ENCODE measurements around the gene SLC7A8. TPM values are rescaled to one million over a fixed set of nuclear protein-coding genes. Genes with fewer than 3 reads are reported as not detected.
"Not testable (repeated sequence)": the region's sequence is repeated elsewhere in the genome, so short reads cannot be mapped to it uniquely, and the experiment has no call there.

SLC7A8 gene
- 10 to 100 TPM; 21.5 to 23.8 TPM for total RNA-seq

DNA sequence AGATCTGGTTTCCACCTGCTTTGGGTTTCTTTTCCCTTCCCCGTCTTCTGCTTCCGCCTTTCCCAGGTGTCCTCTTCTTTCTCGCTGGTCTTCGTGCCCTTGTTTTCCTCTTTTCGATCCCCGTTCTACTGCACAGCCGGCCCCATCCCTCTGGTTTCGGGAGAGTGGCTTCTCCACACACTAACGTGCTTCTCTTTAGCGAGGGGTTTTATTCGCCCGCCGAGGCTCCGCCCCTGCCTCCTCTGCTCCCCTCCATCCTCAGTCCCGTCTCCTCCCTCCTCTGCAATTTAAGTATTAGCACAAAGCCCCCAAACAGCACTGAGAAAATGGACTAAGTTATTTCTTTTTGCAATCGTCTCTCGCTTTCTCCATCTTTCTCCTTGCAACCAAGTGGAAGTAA lies at the start of gene SLC7A8:
Gene SLC7A8 (minus strand): TSS at position 182 of the 400 bp plus-strand sequence. CDS start 746 bp downstream, outside the sequence.
- TF ChIP-seq, protein P1, sequence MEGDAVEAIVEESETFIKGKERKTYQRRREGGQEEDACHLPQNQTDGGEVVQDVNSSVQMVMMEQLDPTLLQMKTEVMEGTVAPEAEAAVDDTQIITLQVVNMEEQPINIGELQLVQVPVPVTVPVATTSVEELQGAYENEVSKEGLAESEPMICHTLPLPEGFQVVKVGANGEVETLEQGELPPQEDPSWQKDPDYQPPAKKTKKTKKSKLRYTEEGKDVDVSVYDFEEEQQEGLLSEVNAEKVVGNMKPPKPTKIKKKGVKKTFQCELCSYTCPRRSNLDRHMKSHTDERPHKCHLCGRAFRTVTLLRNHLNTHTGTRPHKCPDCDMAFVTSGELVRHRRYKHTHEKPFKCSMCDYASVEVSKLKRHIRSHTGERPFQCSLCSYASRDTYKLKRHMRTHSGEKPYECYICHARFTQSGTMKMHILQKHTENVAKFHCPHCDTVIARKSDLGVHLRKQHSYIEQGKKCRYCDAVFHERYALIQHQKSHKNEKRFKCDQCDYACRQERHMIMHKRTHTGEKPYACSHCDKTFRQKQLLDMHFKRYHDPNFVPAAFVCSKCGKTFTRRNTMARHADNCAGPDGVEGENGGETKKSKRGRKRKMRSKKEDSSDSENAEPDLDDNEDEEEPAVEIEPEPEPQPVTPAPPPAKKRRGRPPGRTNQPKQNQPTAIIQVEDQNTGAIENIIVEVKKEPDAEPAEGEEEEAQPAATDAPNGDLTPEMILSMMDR (IDR thresholded peaks at IDR 0.05) = no peak
- peak within 1 kb of the TSS; percentile 50 for H3K27ac ChIP-seq
- intact Hi-C loops (cut with DNase I) = no loop called here
- peak within 1 kb of the TSS; percentile 48 for H3K4me3 ChIP-seq
- H3K4me1 ChIP-seq = no peaks in the 10 kb centered on the region
- no peaks in the 10 kb centered on the region for H3K36me3 ChIP-seq
- peak; percentile 74 for DNase-seq
- no peaks in the 10 kb centered on the region for H3K9me3 ChIP-seq
- peak within 1 kb of the TSS; percentile 51 to 66 for H3K9ac ChIP-seq (ENCODE audit: low read depth in 2 of 2, low read length in 2 of 2)
- H3K27me3 ChIP-seq = no peaks in the 10 kb centered on the region

DNA sequence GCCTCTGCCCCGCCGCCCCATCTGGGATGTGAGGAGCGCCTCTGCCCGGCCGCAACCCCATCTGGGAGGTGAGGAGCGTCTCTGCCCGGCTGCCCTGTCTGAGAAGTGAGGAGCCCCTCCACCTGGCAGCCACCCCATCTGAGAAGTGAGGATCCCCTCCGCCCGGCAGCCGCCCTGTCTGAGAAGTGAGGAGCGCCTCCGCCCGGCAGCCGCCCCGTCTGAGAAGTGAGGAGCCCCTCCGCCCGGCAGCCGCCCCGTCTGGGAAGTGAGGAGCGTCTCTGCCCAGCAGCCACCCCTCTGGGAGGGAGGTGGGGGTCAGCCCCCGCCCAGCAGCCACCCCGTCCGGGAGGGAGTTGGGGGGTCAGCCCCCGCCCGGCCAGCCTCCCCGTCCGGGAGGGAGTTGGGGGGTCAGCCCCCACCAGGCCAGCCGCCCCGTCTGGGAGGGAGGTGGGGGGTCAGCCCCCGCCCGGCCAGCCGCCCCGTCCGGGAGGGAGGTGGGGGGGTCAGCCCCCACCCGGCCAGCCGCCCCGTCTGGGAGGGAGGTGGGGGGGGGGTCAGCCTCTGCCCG lies 48.9 kb upstream of the SLC7A8 start:
- H3K36me3 ChIP-seq; H3K4me3 ChIP-seq; intact Hi-C loops (cut with DNase I); H3K27ac ChIP-seq; H3K27me3 ChIP-seq; H3K9me3 ChIP-seq; DNase-seq; H3K4me1 ChIP-seq; H3K9ac ChIP-seq (ENCODE audit: low read depth in 2 of 2, low read length in 2 of 2): not testable (repeated sequence)

DNA sequence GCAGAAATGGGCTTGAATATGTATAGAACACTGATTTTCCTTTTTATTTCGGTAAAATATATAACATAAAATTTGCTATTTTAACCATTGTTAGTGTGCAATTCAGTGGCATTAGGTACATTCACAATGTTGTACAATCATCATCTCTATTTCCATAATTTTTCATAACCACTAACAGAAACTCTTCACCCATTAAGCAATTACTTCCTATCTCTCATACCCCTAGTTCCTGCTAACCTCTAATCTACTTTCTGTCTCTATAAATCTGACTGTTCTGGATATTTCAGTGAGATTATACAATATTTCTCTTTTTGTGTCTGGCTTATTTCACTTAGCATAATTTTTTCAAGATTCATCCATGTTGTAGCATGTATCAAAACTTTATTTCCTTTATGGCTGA lies 45.4 kb upstream of the SLC7A8 start:
- no peaks in the 10 kb centered on the region for H3K36me3 ChIP-seq
- TF ChIP-seq, protein P1 (IDR thresholded peaks at IDR 0.05) = no peak
- no peak for DNase-seq
- intact Hi-C loops (cut with DNase I) = no loop called here
- no peaks in the 10 kb centered on the region for H3K27me3 ChIP-seq
- no peak overlapping the region for H3K4me3 ChIP-seq
- no peak overlapping the region for H3K27ac ChIP-seq
- H3K4me1 ChIP-seq = no peaks in the 10 kb centered on the region
- no peak overlapping the region for H3K9ac ChIP-seq (ENCODE audit: low read depth in 2 of 2, low read length in 2 of 2)
- H3K9me3 ChIP-seq = no peaks in the 10 kb centered on the region

DNA sequence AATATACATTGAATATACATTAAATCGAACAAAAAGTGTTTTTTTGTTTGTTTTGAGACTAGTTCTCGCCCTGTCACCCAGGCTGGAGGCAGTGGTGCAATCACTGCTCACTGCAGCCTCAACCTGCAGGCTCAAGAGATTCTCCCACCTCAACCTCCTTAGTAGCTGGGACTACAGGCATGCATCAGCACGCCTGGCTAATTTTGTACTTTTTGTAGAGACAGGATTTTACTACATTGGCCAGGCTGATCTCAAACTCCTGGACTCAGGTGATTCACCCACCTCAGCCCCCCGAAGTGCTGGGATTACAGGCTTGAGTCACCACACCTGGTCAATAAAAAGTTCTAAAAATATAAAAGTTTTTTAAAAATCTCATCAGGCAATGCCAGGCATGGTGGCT lies 44.1 kb upstream of the SLC7A8 start:
- TF ChIP-seq, protein P1 (IDR thresholded peaks at IDR 0.05) = no peak
- DNase-seq = no peak
- H3K27me3 ChIP-seq = no peaks in the 10 kb centered on the region
- no peak overlapping the region for H3K27ac ChIP-seq
- H3K36me3 ChIP-seq = no peaks in the 10 kb centered on the region
- H3K9ac ChIP-seq (ENCODE audit: low read depth in 2 of 2, low read length in 2 of 2) = no peak overlapping the region
- H3K9me3 ChIP-seq = no peaks in the 10 kb centered on the region
- intact Hi-C loops (cut with DNase I) = no loop called here
- H3K4me1 ChIP-seq = no peaks in the 10 kb centered on the region
- no peak overlapping the region for H3K4me3 ChIP-seq

DNA sequence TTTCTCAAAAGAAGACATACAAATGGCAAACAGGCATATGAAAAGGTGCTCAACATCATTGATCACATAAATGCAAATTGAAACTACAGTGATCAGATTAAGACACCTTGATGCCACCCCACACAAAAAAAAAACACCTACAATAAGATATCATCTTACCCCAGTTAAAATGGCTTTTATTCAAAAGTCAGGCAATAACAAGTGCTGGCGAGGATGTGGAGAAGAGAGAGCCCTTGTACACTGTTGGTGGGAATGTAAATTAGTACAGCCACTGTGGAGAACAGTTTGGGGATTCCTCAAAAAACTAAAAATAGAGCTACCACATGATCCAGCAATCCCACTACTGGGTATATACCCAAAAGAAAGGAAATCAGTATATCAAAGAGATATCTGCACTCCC lies 41.5 kb upstream of the SLC7A8 start:
- not testable (repeated sequence) for H3K27ac ChIP-seq

DNA sequence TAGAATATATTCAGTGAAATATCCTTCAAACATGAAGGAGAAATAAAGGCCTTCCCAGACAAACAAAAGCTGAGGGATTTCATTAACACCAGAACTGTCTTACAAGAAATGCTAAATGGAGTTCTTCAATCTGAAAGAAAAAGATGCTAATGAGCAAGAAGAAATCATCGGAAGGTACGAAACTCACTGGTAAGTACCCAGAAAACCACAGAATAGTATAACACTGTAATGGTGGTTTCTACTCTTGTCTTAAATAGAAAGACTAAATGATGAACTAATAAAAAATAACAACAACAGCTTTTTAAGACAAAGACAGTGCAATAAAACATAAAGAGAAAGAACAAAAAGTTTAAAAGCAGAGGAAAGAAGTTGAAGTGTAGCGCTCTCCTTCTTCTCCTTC lies 35.6 kb upstream of the SLC7A8 start:
- Histone ChIP-seq H3K9me3 (no peaks in the 10 kb centered on the region), H3K4me3 (no peak overlapping the region), H3K9ac (ENCODE audit: low read depth in 2 of 2, low read length in 2 of 2) (no peak overlapping the region), H3K27me3 (no peaks in the 10 kb centered on the region), H3K36me3 (no peaks in the 10 kb centered on the region), H3K27ac (no peak overlapping the region), H3K4me1 (no peaks in the 10 kb centered on the region)
- no peak for DNase-seq
- intact Hi-C loops (cut with DNase I) = no loop called here
- TF ChIP-seq, protein P1 (IDR thresholded peaks at IDR 0.05) = no peak

More for the DNA sequence above, 41.5 kb upstream of the SLC7A8 start:
- H3K36me3 ChIP-seq; H3K27me3 ChIP-seq; intact Hi-C loops (cut with DNase I); H3K4me1 ChIP-seq; H3K9me3 ChIP-seq; DNase-seq; H3K9ac ChIP-seq (ENCODE audit: low read depth in 2 of 2, low read length in 2 of 2); H3K4me3 ChIP-seq: not testable (repeated sequence)
